AG09309 (cell line): ENCODE data around the gene MAMDC4.

Source experiments
- DNase-seq: peaks from one replicate; pipeline ENCODE4 v3.0.0-alpha.2; 2010; ENCODE audit warnings: low read depth
- H3K4me3 ChIP-seq: 2 replicates; pipeline ENCODE4 v1.5.1; 2011; ENCODE audit warnings: mild to moderate bottlenecking, low read depth, low read length, moderate library complexity; ENCODE audit not compliant: control insufficient read depth
- CTCF ChIP-seq: IDR thresholded peaks from 2 replicates; pipeline ENCODE4 v1.5.1; 2011; ENCODE audit warnings: mild to moderate bottlenecking, low read depth, low read length, inconsistent platforms; ENCODE audit not compliant: insufficient read depth, control insufficient read depth; ENCODE audit errors: missing control alignments

MAMDC4 gene

GRCh38 chr9:136858844-136859757 is 7.0 kb downstream of the MAMDC4 start:
- H3K4me3 ChIP-seq, result no peak overlapping the region
- no peak for DNase-seq
- no peak for TF ChIP-seq CTCF

- no peak overlapping the region for H3K4me3 ChIP-seq
- no peak for DNase-seq
- TF ChIP-seq CTCF, result no peak
These were observed 8.4 kb downstream of the MAMDC4 start for GRCh38 chr9:136860529-136860928.

GRCh38 chr9:136860933-136861873 is 9.1 kb downstream of the MAMDC4 start:
- no peak overlapping the region for H3K4me3 ChIP-seq
- no peak for DNase-seq
- no peak for TF ChIP-seq CTCF

- no peak for DNase-seq
- no peak overlapping the region for H3K4me3 ChIP-seq
- TF ChIP-seq CTCF, result no peak
These were observed 9.8 kb downstream of the MAMDC4 start for GRCh38 chr9:136861874-136862457.

GRCh38 chr9:136862849-136863622 is 10.9 kb downstream of the MAMDC4 start:
- TF ChIP-seq CTCF, result no peak
- H3K4me3 ChIP-seq, result no peak overlapping the region
- DNase-seq, result no peak
